H1 (cell line): ENCODE measurements around the gene TIMM10B. TPM values are rescaled to one million over a fixed set of nuclear protein-coding genes. Genes with fewer than 3 reads are reported as not detected.

ENCODE experiments used
- ATF3 ChIP-seq: IDR thresholded peaks from 2 replicates; pipeline ENCODE4 v1.6.1; 2011; ENCODE audit warnings: low read depth, mild to moderate bottlenecking, low read length; ENCODE audit not compliant: insufficient read depth
- CTCF ChIP-seq, 3 experiments: IDR thresholded peaks; 1 replicate in 2 of 3; 2 replicates in 1 of 3; pipeline versions ENCODE4 v1.5.1 to v1.6.1; 2011; ENCODE audit warnings: low read length in 3 of 3, mild to moderate bottlenecking in 3 of 3, inconsistent platforms in 2 of 3, low read depth in 1 of 3, moderate library complexity in 1 of 3; ENCODE audit not compliant: insufficient read depth in 1 of 3; ENCODE audit errors: control extremely low read depth in 1 of 3
- polyA plus RNA-seq, 7 experiments: library from polyadenylated mRNA; depleted of rRNA in 3 of 7; stranded (reverse) in 5 of 7; unstranded in 2 of 7; fragments of >200 nt in 5 of 7; fragments of 200-250 nt in 2 of 7; gene quantifications; 1 replicate in 5 of 7; 2 replicates in 1 of 7; 4 replicates in 1 of 7; pipeline versions ENCODE4 v1.2.1 to v1.2.3, GENCODE V29; 2011 to 2013; ENCODE audit warnings: missing spikeins in 2 of 7, mixed read lengths in 2 of 7
- total RNA-seq: library from RNA; stranded (reverse); fragmentation: NEBNext Ultra II Directional; extraction: Animal tissue kit (Norgen Biotek cat#: 25700); gene quantifications from 2 replicates; pipeline ENCODE4 v1.2.1, GENCODE V29; 2021

TIMM10B gene
- total and polyA plus RNA-seq, 2 of the 8 experiments (the other 6 are each of a cell fraction or from before 2014, with no cell fraction given) = 38.2 to 47.8 TPM

- TF ChIP-seq CTCF (IDR thresholded peaks at IDR 0.05; ENCODE audit: control extremely low read depth in 1 of 3, insufficient read depth in 1 of 3, low read depth in 1 of 3, low read length in 3 of 3) (no peak), ATF3 (no peak)
These were observed 5.0 kb downstream of the TIMM10B start (continued) for GRCh38 chr11:6486256-6486655.
